Frontal cortex (tissue), 4 donors: ENCODE data around the gene LAMB4. TPM values are rescaled to one million over a fixed set of nuclear protein-coding genes. Genes with fewer than 3 reads are reported as not detected.
A peak's percentile ranks its signal among the peaks of the same experiment; 100 is the strongest.

Experiments used
- DNase-seq, 2 donors: peaks; one replicate each; pipeline ENCODE4 v3.0.0; 2012; ENCODE audit warnings: low spot score in 2 of 2
- FAIRE-seq: peaks from 2 replicates; lab custom pipeline; 2012; peaks lifted over from hg19 to GRCh38; lab: Jason Lieb, UNC
- total RNA-seq: library from RNA; depleted of rRNA; stranded (reverse); fragments of >200 nt; gene quantifications from one replicate; pipeline ENCODE4 v1.2.3, GENCODE V29; 2014
- donor health status: control.
- donor health status: control.
- donor health status: control.

Gene LAMB4
- total RNA-seq, 1 donor from 2014 or later: 0.82 TPM

GRCh38 chr7:108002726-108003598 lies 127.2 kb downstream of the LAMB4 start, which contains the start of gene LAMB1:
Gene LAMB1 (minus strand): TSS chr7:108003161. CDS start chr7:108002885, 276 bp downstream.
- no peak for FAIRE-seq
- peak; percentile 37 to 41 for DNase-seq

- DNase-seq: peak; percentile 25 to 28
These were observed 128.1 kb downstream of the LAMB4 start for GRCh38 chr7:108001764-108002725.

GRCh38 chr7:108000875-108001763 lies 129.0 kb downstream of the LAMB4 start:
- DNase-seq (no peak), FAIRE-seq (no peak)

More at GRCh38 chr7:108001764-108002725, 128.1 kb downstream of the LAMB4 start:
- FAIRE-seq: no peak

GRCh38 chr7:107999779-108000560 lies 130.2 kb downstream of the LAMB4 start:
- FAIRE-seq (no peak), DNase-seq (no peak)

- FAIRE-seq: no peak
- DNase-seq: no peak
These were observed 131.3 kb downstream of the LAMB4 start for GRCh38 chr7:107998660-107999480.

GRCh38 chr7:107998150-107998549 lies 132.0 kb downstream of the LAMB4 start:
- DNase-seq (no peak), FAIRE-seq (no peak)

- no peak for DNase-seq
- no peak for FAIRE-seq
These were observed 133.9 kb downstream of the LAMB4 start for GRCh38 chr7:107996072-107996882.

GRCh38 chr7:107995184-107996071 lies 134.7 kb downstream of the LAMB4 start:
- DNase-seq: no peak
- FAIRE-seq: no peak

GRCh38 chr7:107994421-107995030 lies 135.6 kb downstream of the LAMB4 start:
- no peak for FAIRE-seq
- no peak for DNase-seq

GRCh38 chr7:107993891-107994291 lies 136.3 kb downstream of the LAMB4 start:
- FAIRE-seq (no peak), DNase-seq (no peak)

- no peak for FAIRE-seq
- DNase-seq: no peak
These were observed 140.4 kb downstream of the LAMB4 start for GRCh38 chr7:107989618-107990373.

- FAIRE-seq: no peak
- DNase-seq: no peak
These were observed 147.2 kb downstream of the LAMB4 start for GRCh38 chr7:107982918-107983389.

GRCh38 chr7:107982042-107982840 lies 147.9 kb downstream of the LAMB4 start:
- DNase-seq: no peak
- FAIRE-seq: no peak

GRCh38 chr7:107981466-107981865 lies 148.7 kb downstream of the LAMB4 start:
- FAIRE-seq (no peak), DNase-seq (no peak)
